PC-3 (cell line): ENCODE results near the gene PSMD13. TPM values are rescaled to one million over a fixed set of nuclear protein-coding genes. Genes with fewer than 3 reads are reported as not detected.

ENCODE experiments used
- ATAC-seq: fragments of 200-7000 bp; cut with Tn5 transposase; 2 replicates; pipeline ENCODE4 v1.9.1; 2020; ENCODE audit warnings: mild to moderate bottlenecking, moderate library complexity
- BruUV-seq: library from RNA; stranded (reverse); fragments of 400-500 nt; replicated peaks from 2 replicates; lab custom pipeline; 2021; lab: Mats Ljungman, UMichigan
- CTCF ChIA-PET: fragments of 300-600 bp; sonication (Branson Sonifier 250); formaldehyde crosslinking; loops from one replicate; lab custom pipeline; 2022; ENCODE audit warnings: antibody characterized with exemption; lab: Charles Lee
- POLR2A ChIA-PET: fragments of 300-600 bp; sonication (Branson Sonifier 250); formaldehyde crosslinking; loops from one replicate; lab custom pipeline; 2022; ENCODE audit warnings: antibody characterized with exemption; ENCODE audit not compliant: unreplicated experiment; lab: Charles Lee
- DNase-seq: peaks from one replicate; pipeline ENCODE4 v3.0.0-alpha.2; 2015
- H2AFZ ChIP-seq: fragments of 300-600 bp; sonication (generic); 2 replicates; pipeline ENCODE4 v1.6.0; 2016; ENCODE audit warnings: antibody characterized with exemption, low read length
- H3F3A ChIP-seq: fragments of 300-600 bp; sonication (generic); one replicate; pipeline ENCODE4 v1.6.0; 2017; ENCODE audit warnings: antibody characterized with exemption, low read length, control low read depth, mild to moderate bottlenecking; ENCODE audit not compliant: unreplicated experiment
- H3K27ac ChIP-seq: fragments of 300-600 bp; sonication (generic); 2 replicates; pipeline ENCODE4 v1.5.1; 2016; ENCODE audit warnings: mild to moderate bottlenecking, low read length
- H3K27me3 ChIP-seq: fragments of 300-600 bp; sonication (generic); 2 replicates; pipeline ENCODE4 v1.6.1; 2016; ENCODE audit warnings: low read length, mixed read lengths
- H3K36me3 ChIP-seq: fragments of 300-600 bp; sonication (generic); 2 replicates; pipeline ENCODE4 v1.6.1; 2016; ENCODE audit warnings: low read depth, mixed run types, low read length, mixed read lengths
- H3K4me1 ChIP-seq: fragments of 300-600 bp; sonication (generic); 2 replicates; pipeline ENCODE4 v1.5.1; 2016; ENCODE audit warnings: low read length; ENCODE audit not compliant: insufficient read depth
- H3K4me2 ChIP-seq: fragments of 300-600 bp; sonication (generic); 2 replicates; pipeline ENCODE4 v1.6.0; 2016; ENCODE audit warnings: low read length
- H3K4me3 ChIP-seq: fragments of 300-600 bp; sonication (generic); 2 replicates; pipeline ENCODE4 v1.5.1; 2016; ENCODE audit warnings: mild to moderate bottlenecking, low read length, mixed read lengths
- H3K79me2 ChIP-seq: fragments of 300-600 bp; sonication (generic); 2 replicates; pipeline ENCODE4 v1.6.1; 2017; ENCODE audit warnings: low read length, mixed read lengths
- H3K9ac ChIP-seq: fragments of 300-600 bp; sonication (generic); 2 replicates; pipeline ENCODE4 v1.6.0; 2016; ENCODE audit warnings: mild to moderate bottlenecking, low read length
- H3K9me2 ChIP-seq: fragments of 300-600 bp; sonication (generic); replicated peaks from 2 replicates; pipeline ENCODE4 v1.6.1; 2016; ENCODE audit warnings: mixed run types, low read length, mixed read lengths
- H3K9me3 ChIP-seq: fragments of 300-600 bp; sonication (generic); 2 replicates; pipeline ENCODE4 v1.6.1; 2016; ENCODE audit warnings: low read length, mixed read lengths
- H4K20me1 ChIP-seq: fragments of 300-600 bp; sonication (generic); 2 replicates; pipeline ENCODE4 v1.6.1; 2016; ENCODE audit warnings: low read length, mixed read lengths
- CTCF ChIP-seq: fragments of 300-600 bp; sonication (generic); conservative IDR thresholded peaks from 2 replicates; pipeline ENCODE4 v1.5.1; 2017; ENCODE audit warnings: antibody characterized with exemption, low read depth, mild to moderate bottlenecking, low read length
- EZH2 ChIP-seq: fragments of 300-600 bp; sonication (generic); IDR thresholded peaks from one replicate; pipeline ENCODE4 v1.6.1; 2017; ENCODE audit warnings: antibody characterized with exemption, mild to moderate bottlenecking, low read length; ENCODE audit not compliant: unreplicated experiment
- EZH2phosphoT487 ChIP-seq: fragments of 300-600 bp; sonication (generic); IDR thresholded peaks from 2 replicates; pipeline ENCODE4 v1.6.1; 2018; ENCODE audit warnings: mild to moderate bottlenecking, antibody characterized with exemption, low read length, borderline replicate concordance
- intact Hi-C: fragments of 100-400 bp; cut with micrococcal nuclease; formaldehyde crosslinking; loops from 2 replicates; pipeline ENCODE4 v1.9.0; 2023
- total RNA-seq: library from RNA; depleted of rRNA; stranded (reverse); fragments of >200 nt; gene quantifications from 2 replicates; pipeline ENCODE4 v1.2.3, GENCODE V29; 2014

Gene PSMD13
- total RNA-seq, 1 experiment from 2014 or later = 255 TPM

DNA sequence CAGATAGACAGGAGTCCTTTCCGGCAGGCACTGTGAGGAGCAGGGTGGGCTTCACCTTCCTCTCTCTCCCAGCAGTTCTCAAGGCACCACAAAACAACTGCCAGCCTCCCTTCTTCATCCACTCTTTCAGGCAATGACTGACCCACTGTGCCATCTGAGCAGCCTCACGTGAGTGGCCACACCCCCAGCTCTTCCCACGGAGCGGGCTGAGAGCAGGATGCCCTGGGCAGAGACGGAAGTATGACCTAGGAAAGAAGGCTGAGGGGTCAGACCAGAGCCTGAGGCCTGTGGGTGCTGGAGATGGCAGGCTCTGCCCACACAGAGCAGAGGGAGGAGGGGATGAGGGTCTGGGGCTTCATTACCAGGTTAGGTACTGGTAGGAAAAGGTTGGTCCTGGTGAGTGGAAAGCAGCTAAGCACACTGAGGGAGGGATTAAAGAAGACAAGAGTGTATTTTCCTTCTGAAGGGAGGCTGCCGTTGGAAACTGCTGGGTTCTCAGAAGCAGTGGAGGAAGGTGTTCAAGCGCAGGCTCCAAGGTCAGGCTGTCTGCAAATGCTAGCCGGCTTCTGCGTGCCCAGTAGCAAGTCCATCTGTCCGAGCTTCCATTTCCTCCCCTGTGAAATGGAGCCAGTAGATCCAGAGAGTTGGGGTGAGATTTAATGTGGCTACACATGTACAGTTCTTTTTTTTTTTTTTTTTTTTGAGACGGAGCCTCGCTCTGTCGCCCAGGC, 46.0 kb downstream of the PSMD13 start:
- no peaks in the 10 kb centered on the region for H4K20me1 ChIP-seq
- H3K79me2 ChIP-seq = no peaks in the 10 kb centered on the region
- ATAC-seq (no peak), DNase-seq (no peak)
- no peak overlapping the region for H3K27ac ChIP-seq
- no peaks in the 10 kb centered on the region for H3K9me3 ChIP-seq
- no peaks in the 10 kb centered on the region for H3K36me3 ChIP-seq
- no peaks in the 10 kb centered on the region for H3K9me2 ChIP-seq
- BruUV-seq = no TSS peak
- ChIA-PET CTCF (no interaction called here), POLR2A (interaction anchor here (0.6 to 0.7 kb wide), 2 partner anchors 66 to 124 kb away, joined by 3 to 9 read pairs; no protein-coding TSS in a partner anchor)
- H3K27me3 ChIP-seq = peaks cover 22% of the 10 kb centered on the region
- no peak for TF ChIP-seq CTCF
- TF ChIP-seq EZH2phosphoT487 = no peak
- no peak for TF ChIP-seq EZH2
- H3K4me1 ChIP-seq = no peaks in the 10 kb centered on the region
- intact Hi-C loops = no loop called here
- H3K9ac ChIP-seq = no peak overlapping the region
- no peak overlapping the region for H2AFZ ChIP-seq
- H3K4me2 ChIP-seq = no peak overlapping the region
- H3K4me3 ChIP-seq = no peak overlapping the region
- no peaks in the 10 kb centered on the region for H3F3A ChIP-seq

DNA sequence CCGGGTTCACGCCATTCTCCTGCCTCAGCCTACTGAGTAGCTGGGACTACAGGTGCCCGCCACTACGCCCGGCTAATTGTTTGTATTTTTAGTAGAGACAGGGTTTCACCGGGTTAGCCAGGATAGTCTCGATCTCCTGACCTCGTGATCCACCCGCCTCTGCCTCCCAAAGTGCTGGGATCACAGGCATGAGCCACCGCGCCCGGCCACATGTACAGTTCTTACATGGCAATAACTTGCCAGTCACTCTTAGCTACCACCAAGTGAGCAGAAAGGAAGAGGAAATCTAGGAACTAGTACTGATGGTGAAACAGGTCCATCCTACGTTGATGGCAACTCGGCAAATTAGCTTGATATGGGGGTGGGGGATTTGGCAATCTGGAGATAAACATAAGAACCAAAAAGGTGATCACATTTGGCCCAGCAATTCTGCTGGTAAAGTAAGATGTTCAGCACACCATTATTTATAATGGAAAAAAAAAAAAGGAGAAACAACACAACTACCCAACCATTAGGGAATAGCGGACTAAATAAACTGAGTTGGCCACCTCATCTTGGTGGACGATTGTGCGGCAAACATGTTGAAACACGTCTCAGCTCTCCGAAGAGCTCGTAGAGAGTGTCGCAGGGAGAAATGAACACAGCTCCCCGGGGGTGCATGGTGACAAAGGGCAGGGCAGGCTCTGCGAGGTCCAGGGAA, 46.8 kb downstream of the PSMD13 start:
- Histone ChIP-seq H3K9ac (no peak overlapping the region), H3K36me3 (no peaks in the 10 kb centered on the region), H3K4me2 (no peak overlapping the region), H3K4me3 (no peak overlapping the region), H3K27ac (no peak overlapping the region), H3K4me1 (no peaks in the 10 kb centered on the region), H3K9me3 (no peaks in the 10 kb centered on the region), H4K20me1 (no peaks in the 10 kb centered on the region), H3K27me3 (peaks cover 22% of the 10 kb centered on the region), H2AFZ (no peak overlapping the region), H3F3A (no peaks in the 10 kb centered on the region), H3K79me2 (no peaks in the 10 kb centered on the region), H3K9me2 (no peaks in the 10 kb centered on the region)
- no peak for DNase-seq
- BruUV-seq = no TSS peak
- TF ChIP-seq EZH2phosphoT487 = no peak
- no peak for TF ChIP-seq EZH2
- no peak for TF ChIP-seq CTCF
- CTCF ChIA-PET = no interaction called here
- no peak for ATAC-seq
- POLR2A ChIA-PET = interaction anchor here (0.7 kb wide), 1 partner anchor 67 kb away, joined by 9 read pairs; no protein-coding TSS in a partner anchor
- intact Hi-C loops = no loop called here
